IPS-18a (cell line): Measurements from ENCODE around the gene AK8.

Experiments used
- H3K27ac ChIP-seq: one replicate; pipeline ENCODE4 v1.5.1; 2013; ENCODE audit warnings: low read length
- H3K27me3 ChIP-seq: one replicate; pipeline ENCODE4 v1.6.1; 2013; ENCODE audit warnings: mild to moderate bottlenecking, low read length; ENCODE audit not compliant: control insufficient read depth, insufficient read depth
- H3K36me3 ChIP-seq: one replicate; pipeline ENCODE4 v1.6.1; 2013; ENCODE audit warnings: low read depth, low read length; ENCODE audit not compliant: control insufficient read depth
- H3K4me1 ChIP-seq: one replicate; pipeline ENCODE4 v1.6.1; 2013; ENCODE audit warnings: low read depth, low read length; ENCODE audit not compliant: control insufficient read depth
- H3K4me3 ChIP-seq: one replicate; pipeline ENCODE4 v1.5.1; 2013; ENCODE audit warnings: low read length
- H3K9ac ChIP-seq: one replicate; pipeline ENCODE4 v1.6.1; 2013; ENCODE audit warnings: mild to moderate bottlenecking, low read length, moderate library complexity
- H3K9me3 ChIP-seq: one replicate; pipeline ENCODE4 v1.6.1; 2013; ENCODE audit warnings: low read depth, low read length; ENCODE audit not compliant: control insufficient read depth

Gene AK8

DNA sequence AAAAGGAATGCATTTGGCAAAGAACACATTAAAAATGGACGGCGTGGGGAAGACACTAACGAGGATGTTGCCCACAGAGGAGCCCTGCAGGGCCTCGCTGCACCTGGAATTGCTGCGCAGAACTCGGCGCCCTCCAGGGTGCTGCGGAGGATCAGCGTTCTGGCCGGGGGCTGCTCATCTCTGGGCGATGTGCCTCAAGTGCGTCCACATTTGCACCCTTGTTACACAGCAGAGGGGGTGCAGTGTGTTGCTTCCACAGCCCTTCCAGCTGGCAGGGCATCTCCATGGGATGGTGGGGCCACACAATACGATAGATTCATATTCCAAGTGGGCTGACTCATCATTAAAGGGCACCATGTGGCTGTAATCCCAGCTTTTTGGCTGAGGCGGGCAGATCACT is 63.1 kb downstream of the AK8 start:
- Histone ChIP-seq H3K9me3 (no peaks in the 10 kb centered on the region), H3K27me3 (no peaks in the 10 kb centered on the region)

DNA sequence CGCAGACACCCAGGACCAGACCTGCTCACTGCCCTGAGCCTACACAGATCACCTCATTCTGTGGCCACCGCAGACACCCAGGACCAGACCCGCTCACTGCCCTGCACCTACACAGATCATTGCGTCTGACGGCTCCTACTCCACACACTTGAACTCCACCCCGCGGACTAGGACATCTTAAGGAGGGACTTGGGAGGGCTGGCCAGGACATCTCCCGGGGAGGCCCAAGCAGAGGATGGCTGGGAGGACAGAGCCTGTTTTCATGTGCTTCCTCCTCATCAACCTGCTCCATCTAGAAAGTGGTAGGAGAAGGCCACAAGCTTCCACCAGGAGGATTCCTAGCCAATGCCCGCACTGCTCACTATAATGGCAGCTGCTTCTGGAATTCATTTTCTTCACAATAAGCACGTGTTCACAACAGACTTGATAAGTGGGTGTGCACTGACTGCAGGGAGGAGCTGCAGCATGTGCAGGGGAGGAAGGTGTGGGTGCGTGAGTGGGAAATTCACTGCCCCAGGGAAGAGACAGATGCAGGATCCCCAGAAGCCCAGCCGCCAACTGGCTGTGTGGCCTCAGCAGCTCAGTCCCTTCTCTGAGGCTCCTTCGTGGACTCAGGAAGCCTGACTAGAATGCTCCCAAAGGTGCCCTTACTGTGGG is 64.8 kb downstream of the AK8 start:
- Histone ChIP-seq H3K4me3 (no peak overlapping the region), H3K9ac (no peak overlapping the region), H3K36me3 (no peaks in the 10 kb centered on the region), H3K9me3 (no peaks in the 10 kb centered on the region), H3K27ac (no peak overlapping the region), H3K4me1 (no peaks in the 10 kb centered on the region), H3K27me3 (no peaks in the 10 kb centered on the region)

More for the DNA sequence above, 63.1 kb downstream of the AK8 start:
- Histone ChIP-seq H3K4me3 (no peak overlapping the region), H3K36me3 (no peaks in the 10 kb centered on the region), H3K9ac (no peak overlapping the region), H3K27ac (no peak overlapping the region), H3K4me1 (no peaks in the 10 kb centered on the region)

DNA sequence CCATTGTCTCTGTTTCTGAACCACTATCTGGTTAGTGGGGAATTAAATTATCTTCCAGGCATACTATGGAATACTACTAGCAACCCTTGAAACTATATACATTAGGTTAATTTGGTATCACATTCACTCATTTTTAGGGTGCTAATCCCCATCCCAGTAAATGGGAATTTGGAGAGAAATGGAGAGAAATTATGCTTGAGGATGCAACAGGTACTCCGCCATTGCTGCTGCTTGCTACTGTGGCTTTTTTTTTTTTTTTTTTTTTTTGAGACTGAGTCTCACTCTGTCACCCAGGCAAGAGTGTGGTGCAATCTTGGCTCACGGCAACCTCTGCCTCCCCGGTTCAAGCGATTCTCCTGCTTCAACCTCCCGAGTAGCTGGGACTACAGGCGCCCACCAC is 66.1 kb downstream of the AK8 start:
- Histone ChIP-seq H3K27me3 (no peaks in the 10 kb centered on the region), H3K27ac (no peak overlapping the region), H3K4me3 (no peak overlapping the region)

DNA sequence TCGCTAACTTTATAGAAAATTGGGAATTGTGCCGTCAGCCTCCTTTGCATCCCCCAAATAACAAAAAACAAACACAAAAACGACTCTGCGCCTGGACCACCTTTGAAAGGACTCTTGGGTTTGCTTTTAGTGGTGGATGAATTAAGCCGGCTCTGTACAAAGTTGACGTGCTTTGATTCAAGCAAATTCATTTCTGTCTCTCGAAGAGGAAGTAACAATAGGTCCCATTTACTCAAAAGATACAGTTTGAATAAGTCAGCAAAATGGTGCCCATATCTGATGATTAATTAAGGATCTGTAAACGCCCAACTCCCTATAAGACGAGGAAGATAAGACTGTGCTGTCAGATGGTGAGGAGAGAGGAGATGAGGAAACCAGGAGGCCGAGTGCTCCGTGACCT is 67.8 kb downstream of the AK8 start:
- Histone ChIP-seq H3K9ac (no peak overlapping the region), H3K36me3 (no peaks in the 10 kb centered on the region), H3K4me3 (no peak overlapping the region), H3K27me3 (no peaks in the 10 kb centered on the region), H3K9me3 (no peaks in the 10 kb centered on the region), H3K4me1 (peaks cover 17% of the 10 kb centered on the region), H3K27ac (no peak overlapping the region)

More for the DNA sequence above, 66.1 kb downstream of the AK8 start:
- Histone ChIP-seq H3K9ac (no peak overlapping the region), H3K4me1 (peaks cover 8% of the 10 kb centered on the region), H3K36me3 (no peaks in the 10 kb centered on the region), H3K9me3 (no peaks in the 10 kb centered on the region)

DNA sequence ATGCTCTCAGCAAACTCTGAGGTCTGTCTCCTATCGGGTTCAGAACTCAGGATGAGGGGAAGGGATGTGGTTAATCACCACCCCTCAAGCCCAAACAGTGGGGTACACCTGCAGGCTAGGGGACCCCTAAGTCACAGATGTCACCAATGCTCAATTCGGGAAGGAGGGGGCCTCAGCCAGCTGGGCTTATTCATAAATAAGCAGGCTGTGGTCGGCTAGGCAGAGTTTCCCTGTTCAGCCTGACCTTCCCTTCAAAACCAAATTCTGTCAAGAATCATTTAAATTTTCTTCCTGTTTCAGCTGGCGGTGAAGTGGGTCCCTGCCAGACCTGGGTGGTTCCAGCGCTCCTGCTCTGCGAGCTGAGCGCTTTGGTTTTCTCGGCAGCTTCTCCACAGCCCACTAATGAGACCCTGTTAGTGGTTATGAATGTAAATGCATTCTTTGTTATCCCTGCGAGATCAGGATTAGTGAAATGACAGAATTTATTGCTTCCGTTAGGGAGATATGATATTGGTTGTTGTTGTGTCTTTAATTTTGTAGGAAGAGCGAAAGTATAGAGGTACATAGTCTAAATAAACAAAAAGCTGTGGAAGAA is 68.3 kb downstream of the AK8 start:
- Histone ChIP-seq H3K4me1 (peaks cover 17% of the 10 kb centered on the region), H3K27me3 (no peaks in the 10 kb centered on the region), H3K27ac (no peak overlapping the region), H3K9me3 (no peaks in the 10 kb centered on the region), H3K4me3 (no peak overlapping the region), H3K9ac (no peak overlapping the region), H3K36me3 (no peaks in the 10 kb centered on the region)

DNA sequence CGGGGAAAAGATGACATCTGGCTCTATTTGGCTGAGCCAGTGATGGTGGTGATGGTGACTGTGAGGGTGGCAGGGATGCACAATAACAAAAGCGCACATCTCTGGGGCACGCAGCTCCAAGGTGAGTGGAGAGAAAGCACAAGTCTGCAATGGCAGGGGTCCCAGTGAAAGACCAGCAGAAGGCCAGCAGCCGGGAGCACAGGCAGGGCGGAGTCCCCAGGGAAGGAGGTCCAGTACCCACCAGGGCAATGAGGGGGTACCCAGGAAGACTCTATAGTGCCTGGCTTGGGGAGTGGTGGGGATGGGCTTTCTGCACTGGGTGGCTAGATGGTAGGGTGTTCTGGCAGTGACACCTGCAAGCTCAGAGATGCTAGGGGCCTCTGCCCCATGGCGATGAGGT is 69.4 kb downstream of the AK8 start:
- no peaks in the 10 kb centered on the region for H3K9me3 ChIP-seq
- no peaks in the 10 kb centered on the region for H3K27me3 ChIP-seq
- H3K4me1 ChIP-seq = peaks cover 20% of the 10 kb centered on the region

DNA sequence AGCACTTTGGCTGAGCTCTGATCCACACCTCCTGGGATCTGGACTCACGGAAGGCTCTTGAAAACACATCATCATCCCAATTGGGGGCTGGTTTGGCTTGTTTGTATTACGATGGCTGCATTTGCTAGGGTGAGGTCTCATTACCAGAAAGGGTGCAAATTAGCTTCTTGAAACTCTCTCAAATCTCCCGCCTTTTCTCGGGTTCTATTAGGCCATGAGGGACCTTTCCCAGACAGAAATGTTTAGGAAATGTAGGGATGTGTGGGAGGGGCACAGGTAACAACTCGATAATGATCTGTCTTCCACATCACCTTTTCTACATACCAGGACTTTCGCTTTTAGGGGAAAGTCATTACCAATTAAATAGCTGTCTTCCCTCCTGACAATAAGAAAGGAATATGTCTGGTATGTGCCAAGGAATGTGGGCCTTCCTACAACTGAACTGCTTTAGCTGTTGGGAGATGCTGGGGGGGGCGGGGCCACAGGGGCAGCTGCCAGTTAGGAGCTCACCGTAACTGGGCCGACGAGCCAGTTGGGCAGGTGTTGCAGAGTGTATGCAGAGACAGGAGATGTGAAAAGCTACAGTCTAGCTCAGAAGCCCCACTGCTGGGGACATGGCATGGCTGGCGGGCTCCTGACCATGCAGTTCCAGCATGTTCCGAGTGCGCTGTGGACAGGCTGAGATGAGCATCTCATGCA is 71.2 kb downstream of the AK8 start:
- Histone ChIP-seq H3K4me3 (no peak overlapping the region), H3K4me1 (peaks cover 20% of the 10 kb centered on the region), H3K27ac (no peak overlapping the region), H3K9me3 (no peaks in the 10 kb centered on the region), H3K27me3 (no peaks in the 10 kb centered on the region), H3K36me3 (no peaks in the 10 kb centered on the region), H3K9ac (no peak overlapping the region)

More for the DNA sequence above, 69.4 kb downstream of the AK8 start:
- H3K4me3 ChIP-seq = no peak overlapping the region
- no peak overlapping the region for H3K9ac ChIP-seq
- H3K27ac ChIP-seq = no peak overlapping the region
- no peaks in the 10 kb centered on the region for H3K36me3 ChIP-seq

DNA sequence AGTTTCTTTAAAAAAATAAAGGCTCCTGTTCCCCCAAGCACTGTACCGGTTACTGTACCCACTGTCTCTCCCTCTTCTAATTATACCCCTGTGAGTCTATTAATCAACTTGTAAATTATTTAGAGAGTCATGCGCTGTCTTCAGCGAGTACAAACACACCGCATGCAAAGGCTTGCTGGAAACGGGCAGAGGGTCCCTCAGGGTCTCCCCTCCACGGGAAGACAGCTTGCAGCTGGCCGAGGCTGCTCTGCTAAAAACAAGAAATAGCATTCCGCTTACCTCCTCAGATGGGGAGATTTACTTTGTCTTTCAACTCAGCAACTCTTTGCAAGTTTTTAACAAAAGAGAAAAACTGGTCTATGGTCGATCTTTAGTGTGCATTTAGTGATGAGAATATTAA is 71.8 kb downstream of the AK8 start:
- Histone ChIP-seq H3K9me3 (no peaks in the 10 kb centered on the region), H3K9ac (no peak overlapping the region), H3K4me3 (no peak overlapping the region), H3K27me3 (no peaks in the 10 kb centered on the region), H3K36me3 (no peaks in the 10 kb centered on the region), H3K4me1 (peaks cover 20% of the 10 kb centered on the region), H3K27ac (no peak overlapping the region)

DNA sequence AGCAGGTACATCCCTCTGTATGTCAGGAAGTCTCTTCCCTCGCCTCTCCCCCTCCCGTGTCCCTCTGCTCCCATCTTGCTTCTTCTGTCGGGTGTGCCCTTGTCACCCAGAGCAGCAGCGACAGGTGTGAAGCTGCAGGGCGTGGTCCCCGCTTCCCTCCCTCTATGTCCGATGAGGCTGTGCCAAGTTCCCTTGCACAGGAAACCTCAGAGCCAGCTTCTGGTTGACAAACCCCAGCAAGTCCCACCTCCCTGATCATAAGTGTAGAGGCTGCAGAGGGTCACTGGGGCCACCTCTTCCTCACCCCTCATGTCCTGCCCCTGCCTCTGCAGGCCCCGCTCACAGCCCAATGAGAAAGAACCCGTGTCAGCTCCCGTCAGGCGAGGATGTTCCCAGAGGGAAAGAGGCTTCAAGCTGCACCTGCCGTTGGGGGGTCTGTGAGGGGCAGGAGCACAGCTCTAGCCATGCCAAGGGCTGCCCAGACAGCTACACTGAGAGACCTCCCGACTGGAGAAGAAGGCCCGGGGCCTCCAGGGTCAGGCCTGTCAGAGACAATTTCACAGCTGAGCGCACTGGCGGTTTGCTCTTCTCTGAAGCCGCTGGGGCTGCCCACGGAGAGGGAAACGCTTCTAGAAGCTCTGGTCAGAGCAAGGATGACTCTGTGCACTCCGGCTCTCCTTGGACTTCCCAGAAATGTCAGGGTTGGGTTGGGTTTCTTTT is 73.3 kb downstream of the AK8 start:
- Histone ChIP-seq H3K4me3 (no peak overlapping the region), H3K4me1 (peaks cover 20% of the 10 kb centered on the region), H3K9ac (no peak overlapping the region), H3K9me3 (no peaks in the 10 kb centered on the region), H3K27me3 (peaks cover 2% of the 10 kb centered on the region), H3K36me3 (no peaks in the 10 kb centered on the region), H3K27ac (no peak overlapping the region)

DNA sequence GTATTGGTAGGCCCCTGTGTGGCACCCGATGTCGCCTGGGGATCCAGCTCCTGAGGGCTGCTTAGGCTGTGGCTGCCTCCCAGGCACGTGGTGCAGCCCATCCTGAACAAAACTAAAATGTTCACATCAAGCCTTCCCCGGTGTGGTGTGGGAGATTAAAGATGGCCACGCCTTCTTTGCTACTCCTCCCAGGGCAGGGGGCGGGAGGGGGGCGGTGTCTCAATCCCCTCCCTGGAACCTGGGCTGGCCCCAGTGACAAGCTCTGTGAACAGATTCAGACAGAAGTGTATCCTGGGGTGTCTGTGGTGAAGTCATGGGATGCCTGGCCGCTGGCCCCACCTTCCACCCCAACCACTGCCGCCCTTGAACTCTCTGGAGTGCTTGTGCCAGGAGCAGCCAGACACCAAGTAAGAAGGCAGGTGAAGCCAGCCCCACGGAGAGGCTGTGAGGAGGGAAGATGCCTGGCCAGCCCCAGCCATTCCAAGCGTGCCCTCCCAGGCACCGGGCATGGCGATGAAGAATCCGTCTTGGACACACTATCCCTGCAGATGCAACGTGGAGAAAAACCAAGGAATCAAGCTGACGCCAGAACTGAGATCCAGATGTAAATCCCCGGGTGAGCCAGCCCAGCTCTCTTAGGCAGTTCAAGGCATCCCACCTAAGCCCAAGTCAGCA is 75.8 kb downstream of the AK8 start:
- Histone ChIP-seq H3K9ac (no peak overlapping the region), H3K4me3 (no peak overlapping the region), H3K27ac (no peak overlapping the region), H3K36me3 (no peaks in the 10 kb centered on the region), H3K9me3 (no peaks in the 10 kb centered on the region), H3K4me1 (peaks cover 14% of the 10 kb centered on the region), H3K27me3 (peaks cover 27% of the 10 kb centered on the region)

DNA sequence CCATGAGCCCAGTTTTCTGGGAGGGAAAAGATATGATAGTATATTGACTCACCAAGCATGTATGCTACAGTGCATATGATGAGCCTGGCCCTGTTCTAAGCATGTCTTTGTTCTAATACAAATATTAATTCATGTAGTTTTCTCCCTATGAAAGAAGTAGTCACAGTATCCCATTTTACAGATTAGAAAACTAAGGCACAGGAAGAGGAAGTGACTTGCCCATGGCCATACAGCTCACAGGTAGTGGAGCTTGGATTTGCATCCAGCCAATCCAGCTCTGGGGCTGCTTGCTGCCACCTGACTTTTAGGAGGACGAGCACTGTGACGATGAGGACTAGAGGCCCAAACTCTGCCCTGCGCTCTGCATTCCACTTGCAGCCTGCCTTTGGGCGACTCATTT is 76.4 kb downstream of the AK8 start:
- H3K27me3 ChIP-seq = peaks cover 33% of the 10 kb centered on the region
- no peak overlapping the region for H3K9ac ChIP-seq
- H3K9me3 ChIP-seq = no peaks in the 10 kb centered on the region

More for the DNA sequence above, 76.4 kb downstream of the AK8 start:
- no peak overlapping the region for H3K27ac ChIP-seq
- no peaks in the 10 kb centered on the region for H3K36me3 ChIP-seq
- H3K4me1 ChIP-seq = peaks cover 9% of the 10 kb centered on the region
- H3K4me3 ChIP-seq = no peak overlapping the region
